Endothelial cell of umbilical vein (primary cell): ENCODE results near the gene OLFM1. TPM values are rescaled to one million over a fixed set of nuclear protein-coding genes. Genes with fewer than 3 reads are reported as not detected.

Experiments used
- BruUV-seq: library from RNA; stranded (reverse); fragments of 400-500 nt; replicated peaks from 2 replicates; lab custom pipeline; 2021; lab: Mats Ljungman, UMichigan
- CTCF ChIA-PET: fragments of 300-600, 350-600 bp; sonication (Branson Sonifier 250); formaldehyde crosslinking; loops from one replicate; lab custom pipeline; 2021; ENCODE audit warnings: antibody characterized with exemption, inconsistent platforms; lab: Charles Lee
- POLR2A ChIA-PET: fragments of 300-600, 350-600 bp; sonication (Branson Sonifier 250); formaldehyde crosslinking; loops from one replicate; lab custom pipeline; 2021; ENCODE audit warnings: antibody characterized with exemption, inconsistent platforms; lab: Charles Lee
- DNase-seq: peaks from one replicate; pipeline ENCODE4 v3.0.0-alpha.2; 2011; ENCODE audit warnings: low read depth, low spot score
- FAIRE-seq: peaks from 2 replicates; lab custom pipeline; 2011; peaks lifted over from hg19 to GRCh38; lab: Jason Lieb, UNC
- H2AFZ ChIP-seq: 2 replicates; pipeline ENCODE4 v1.6.0; 2012; ENCODE audit warnings: low read depth, low read length, control low read depth, inconsistent platforms
- H3K27ac ChIP-seq: 2 replicates; pipeline ENCODE4 v1.5.1; 2011; ENCODE audit warnings: low read depth, mild to moderate bottlenecking, control low read depth, low read length, moderate library complexity; ENCODE audit not compliant: insufficient read depth
- H3K27me3 ChIP-seq, 2 experiments: 2 replicates each; pipeline versions ENCODE4 v1.6.0 to v1.6.1; 2011; ENCODE audit warnings: low read length in 2 of 2, mixed read lengths in 1 of 2; ENCODE audit not compliant: control insufficient read depth in 2 of 2, insufficient read depth in 2 of 2
- H3K36me3 ChIP-seq, 2 experiments: 2 replicates in 1 of 2; 3 replicates in 1 of 2; pipeline ENCODE4 v1.5.1; 2011; ENCODE audit warnings: low read length in 2 of 2, mild to moderate bottlenecking in 1 of 2, moderate library complexity in 1 of 2; ENCODE audit not compliant: control insufficient read depth in 2 of 2, insufficient read depth in 2 of 2; ENCODE audit errors: extremely low read depth in 1 of 2
- H3K4me1 ChIP-seq: 3 replicates; pipeline ENCODE4 v1.5.1; 2011; ENCODE audit warnings: mild to moderate bottlenecking, low read length; ENCODE audit not compliant: control insufficient read depth, insufficient read depth; ENCODE audit errors: extremely low read depth
- H3K4me2 ChIP-seq: 2 replicates; pipeline ENCODE4 v1.6.1; 2011; ENCODE audit warnings: low read length, control low read depth, mixed read lengths; ENCODE audit not compliant: insufficient read depth
- H3K4me3 ChIP-seq, 3 experiments: fragments of 200-600 bp in 1 of 3; sonication (generic), shearing (Covaris generic) in 1 of 3; replicated peaks in 1 of 3; 2 replicates each; pipeline ENCODE4 v1.5.1; 2011 to 2016; ENCODE audit warnings: control low read depth in 3 of 3, low read length in 3 of 3, mild to moderate bottlenecking in 2 of 3, inconsistent platforms in 1 of 3, low read depth in 1 of 3, moderate library complexity in 1 of 3; ENCODE audit not compliant: insufficient read depth in 1 of 3
- H3K79me2 ChIP-seq: 2 replicates; pipeline ENCODE4 v1.6.0; 2012; ENCODE audit warnings: low read length, inconsistent platforms; ENCODE audit not compliant: control insufficient read depth, insufficient read depth
- H3K9ac ChIP-seq: replicated peaks from 2 replicates; pipeline ENCODE3; 2011; ENCODE audit warnings: low read length, control low read depth; ENCODE audit not compliant: insufficient read depth; ENCODE audit errors: extremely low read depth
- H3K9me1 ChIP-seq: replicated peaks from 3 replicates; pipeline ENCODE4 v1.6.0; 2011; ENCODE audit warnings: mild to moderate bottlenecking, low read length; ENCODE audit not compliant: control insufficient read depth, insufficient read depth; ENCODE audit errors: extremely low read depth
- H3K9me3 ChIP-seq: replicated peaks from 2 replicates; pipeline ENCODE4 v1.5.1; 2012; ENCODE audit warnings: low read length, inconsistent platforms; ENCODE audit not compliant: control insufficient read depth, insufficient read depth
- H4K20me1 ChIP-seq: replicated peaks from 2 replicates; pipeline ENCODE3; 2011; ENCODE audit warnings: mild to moderate bottlenecking, low read length; ENCODE audit not compliant: control insufficient read depth, insufficient read depth; ENCODE audit errors: extremely low read depth
- EZH2 ChIP-seq: IDR thresholded peaks from 2 replicates; pipeline ENCODE4 v1.6.1; 2012; ENCODE audit warnings: borderline replicate concordance, low read depth, mild to moderate bottlenecking, moderate library complexity, low read length, inconsistent platforms; ENCODE audit not compliant: severe bottlenecking
- JUN ChIP-seq: IDR thresholded peaks from 2 replicates; pipeline ENCODE4 v1.6.1; 2011; ENCODE audit warnings: borderline replicate concordance, low read depth; ENCODE audit not compliant: insufficient read length, insufficient read depth
- MAX ChIP-seq: IDR thresholded peaks from 2 replicates; pipeline ENCODE4 v1.6.1; 2011; ENCODE audit not compliant: insufficient read depth, insufficient read length
- dilution Hi-C: fragments of 300-500 bp; cut with MboI; formaldehyde crosslinking; loops from one replicate; pipeline ENCODE4 v1.15.0; 2019; ENCODE audit warnings: low sequenced_read_pairs; ENCODE audit not compliant: extremely low pct_ligation_motif_present
- intact Hi-C: fragments of 100-400 bp; cut with micrococcal nuclease; formaldehyde crosslinking; loops from one replicate; pipeline ENCODE4 v1.10.0; 2022
- polyA plus RNA-seq, 4 experiments: library from polyadenylated mRNA; depleted of rRNA in 3 of 4; stranded (reverse) in 3 of 4; unstranded in 1 of 4; fragments of >200 nt; gene quantifications; 2 replicates each; pipeline versions ENCODE4 v1.2.1 to v1.2.3, GENCODE V29; 2011 to 2012; ENCODE audit warnings: missing spikeins in 1 of 4
- total RNA-seq: library from RNA; stranded (reverse); gene quantifications from 2 replicates; pipeline ENCODE4 v1.2.3, GENCODE V29; 2021
- TF ChIP-seq, protein P1 (sequence below), 2 donors: IDR thresholded peaks; 1 replicate in 1 of 2; 2 replicates in 1 of 2; pipeline ENCODE4 v1.5.1; 2011; ENCODE audit warnings: low read length in 2 of 2, mild to moderate bottlenecking in 2 of 2, moderate library complexity in 2 of 2, control low read depth in 1 of 2, inconsistent platforms in 1 of 2, low read depth in 1 of 2; ENCODE audit not compliant: insufficient read depth in 1 of 2; ENCODE audit errors: extremely low read depth in 1 of 2

OLFM1 gene
- total and polyA plus RNA-seq, 2 donors (not counting 3 experiments of a cell fraction or from before 2014, with no cell fraction given): 0.07 to 0.95 TPM

- BruUV-seq: no TSS peak
- POLR2A ChIA-PET: no interaction called here
- H3K9me1 ChIP-seq: no peaks in the 10 kb centered on the region
These were observed 38.6 kb upstream of the OLFM1 start for GRCh38 chr9:135048758-135049444.

More at GRCh38 chr9:135048758-135049444, 38.6 kb upstream of the OLFM1 start:
- Histone ChIP-seq H3K4me3 (no peak overlapping the region), H3K9ac (no peak overlapping the region), H3K27me3 (no peaks in the 10 kb centered on the region), H3K9me3 (no peaks in the 10 kb centered on the region), H3K79me2 (no peaks in the 10 kb centered on the region), H3K27ac (no peak overlapping the region), H3K36me3 (no peaks in the 10 kb centered on the region), H3K4me2 (no peak overlapping the region), H3K4me1 (no peaks in the 10 kb centered on the region), H2AFZ (no peak overlapping the region), H4K20me1 (no peaks in the 10 kb centered on the region)
- dilution Hi-C loops (no loop called here), intact Hi-C loops (no loop called here)
- DNase-seq (no peak), FAIRE-seq (no peak)
- TF ChIP-seq EZH2: no peak
- TF ChIP-seq, protein P1, sequence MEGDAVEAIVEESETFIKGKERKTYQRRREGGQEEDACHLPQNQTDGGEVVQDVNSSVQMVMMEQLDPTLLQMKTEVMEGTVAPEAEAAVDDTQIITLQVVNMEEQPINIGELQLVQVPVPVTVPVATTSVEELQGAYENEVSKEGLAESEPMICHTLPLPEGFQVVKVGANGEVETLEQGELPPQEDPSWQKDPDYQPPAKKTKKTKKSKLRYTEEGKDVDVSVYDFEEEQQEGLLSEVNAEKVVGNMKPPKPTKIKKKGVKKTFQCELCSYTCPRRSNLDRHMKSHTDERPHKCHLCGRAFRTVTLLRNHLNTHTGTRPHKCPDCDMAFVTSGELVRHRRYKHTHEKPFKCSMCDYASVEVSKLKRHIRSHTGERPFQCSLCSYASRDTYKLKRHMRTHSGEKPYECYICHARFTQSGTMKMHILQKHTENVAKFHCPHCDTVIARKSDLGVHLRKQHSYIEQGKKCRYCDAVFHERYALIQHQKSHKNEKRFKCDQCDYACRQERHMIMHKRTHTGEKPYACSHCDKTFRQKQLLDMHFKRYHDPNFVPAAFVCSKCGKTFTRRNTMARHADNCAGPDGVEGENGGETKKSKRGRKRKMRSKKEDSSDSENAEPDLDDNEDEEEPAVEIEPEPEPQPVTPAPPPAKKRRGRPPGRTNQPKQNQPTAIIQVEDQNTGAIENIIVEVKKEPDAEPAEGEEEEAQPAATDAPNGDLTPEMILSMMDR (IDR thresholded peaks at IDR 0.05; ENCODE audit: extremely low read depth in 1 of 2, insufficient read depth in 1 of 2, low read depth in 1 of 2, low read length in 2 of 2): no peak
- no peak for TF ChIP-seq MAX
- no peak for TF ChIP-seq JUN
- CTCF ChIA-PET: no interaction called here
